ENCODE measurements around the gene PLEKHG3.

The PLEKHG3 gene

DNA sequence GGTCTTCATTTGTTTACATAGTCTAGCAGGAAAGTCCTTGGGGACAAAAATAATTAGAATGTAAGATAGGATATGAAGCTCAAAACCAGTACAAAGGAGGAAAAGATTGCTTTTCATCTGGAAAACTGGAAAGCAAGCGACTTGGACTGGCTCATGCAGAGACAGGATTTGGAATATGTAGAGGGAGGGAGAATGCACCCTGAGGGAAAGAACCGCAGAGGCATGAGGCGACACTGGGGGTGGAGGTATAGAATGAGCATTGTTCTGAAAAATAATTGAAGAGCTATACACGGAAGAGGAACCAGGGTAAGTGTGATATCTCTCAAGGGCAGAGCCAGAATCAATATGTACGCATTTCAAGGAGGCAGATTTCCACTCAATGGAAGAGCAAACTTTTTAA lies 85.5 kb downstream of the PLEKHG3 start:
- DNase-seq (ENCODE audit: low read depth): no peak
- TF ChIP-seq, protein P1, sequence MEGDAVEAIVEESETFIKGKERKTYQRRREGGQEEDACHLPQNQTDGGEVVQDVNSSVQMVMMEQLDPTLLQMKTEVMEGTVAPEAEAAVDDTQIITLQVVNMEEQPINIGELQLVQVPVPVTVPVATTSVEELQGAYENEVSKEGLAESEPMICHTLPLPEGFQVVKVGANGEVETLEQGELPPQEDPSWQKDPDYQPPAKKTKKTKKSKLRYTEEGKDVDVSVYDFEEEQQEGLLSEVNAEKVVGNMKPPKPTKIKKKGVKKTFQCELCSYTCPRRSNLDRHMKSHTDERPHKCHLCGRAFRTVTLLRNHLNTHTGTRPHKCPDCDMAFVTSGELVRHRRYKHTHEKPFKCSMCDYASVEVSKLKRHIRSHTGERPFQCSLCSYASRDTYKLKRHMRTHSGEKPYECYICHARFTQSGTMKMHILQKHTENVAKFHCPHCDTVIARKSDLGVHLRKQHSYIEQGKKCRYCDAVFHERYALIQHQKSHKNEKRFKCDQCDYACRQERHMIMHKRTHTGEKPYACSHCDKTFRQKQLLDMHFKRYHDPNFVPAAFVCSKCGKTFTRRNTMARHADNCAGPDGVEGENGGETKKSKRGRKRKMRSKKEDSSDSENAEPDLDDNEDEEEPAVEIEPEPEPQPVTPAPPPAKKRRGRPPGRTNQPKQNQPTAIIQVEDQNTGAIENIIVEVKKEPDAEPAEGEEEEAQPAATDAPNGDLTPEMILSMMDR (conservative IDR thresholded peaks at IDR 0.05; ENCODE audit: low read depth, low read length): no peak
- no peak overlapping the region for H3K4me3 ChIP-seq (ENCODE audit: low read length)

DNA sequence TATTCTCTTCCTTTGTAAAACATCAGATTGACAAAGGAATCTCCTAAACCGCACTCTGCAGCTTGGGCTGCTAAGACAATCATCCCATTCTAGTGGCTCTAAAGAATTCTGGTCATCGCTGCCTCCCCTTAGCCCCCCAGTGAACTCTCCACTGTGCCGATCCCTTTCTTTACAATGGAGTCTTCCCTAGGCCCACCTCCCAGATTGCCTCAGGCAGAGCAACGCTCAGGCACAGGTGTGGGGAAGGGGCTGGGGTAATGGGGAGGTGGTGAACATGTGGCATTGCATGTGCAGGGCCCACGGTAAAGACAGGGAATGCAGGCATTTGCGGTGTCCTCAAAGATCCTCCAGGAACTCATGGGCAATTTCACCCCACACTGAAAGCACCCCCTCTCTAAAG lies 86.3 kb downstream of the PLEKHG3 start:
- no peak for DNase-seq (ENCODE audit: low read depth)
- no peak overlapping the region for H3K4me3 ChIP-seq (ENCODE audit: low read length)
- TF ChIP-seq, protein P1 (conservative IDR thresholded peaks at IDR 0.05; ENCODE audit: low read depth, low read length): no peak

DNA sequence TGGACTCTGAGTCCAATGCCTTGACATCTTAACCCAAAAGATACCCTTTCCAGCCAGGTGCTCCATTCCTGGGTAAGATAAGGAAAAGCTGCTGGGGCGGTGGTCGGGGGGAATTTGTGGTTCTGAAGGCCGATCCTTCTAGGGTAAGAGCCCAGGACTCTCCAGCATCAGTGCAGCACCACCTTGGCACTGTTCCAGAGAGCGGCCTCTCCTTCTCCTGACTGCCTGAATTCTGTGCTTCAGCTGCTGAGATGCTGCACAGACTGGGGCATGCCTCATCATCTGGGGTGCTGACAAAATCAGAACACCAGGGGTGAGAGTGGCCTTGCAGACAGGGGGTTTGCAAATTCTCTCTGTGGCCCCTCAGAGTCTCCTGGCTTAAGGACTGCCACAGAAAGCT lies 88.0 kb downstream of the PLEKHG3 start:
- TF ChIP-seq, protein P1 (conservative IDR thresholded peaks at IDR 0.05; ENCODE audit: low read depth, low read length): no peak
- no peak overlapping the region for H3K4me3 ChIP-seq (ENCODE audit: low read length)
- DNase-seq (ENCODE audit: low read depth): no peak

DNA sequence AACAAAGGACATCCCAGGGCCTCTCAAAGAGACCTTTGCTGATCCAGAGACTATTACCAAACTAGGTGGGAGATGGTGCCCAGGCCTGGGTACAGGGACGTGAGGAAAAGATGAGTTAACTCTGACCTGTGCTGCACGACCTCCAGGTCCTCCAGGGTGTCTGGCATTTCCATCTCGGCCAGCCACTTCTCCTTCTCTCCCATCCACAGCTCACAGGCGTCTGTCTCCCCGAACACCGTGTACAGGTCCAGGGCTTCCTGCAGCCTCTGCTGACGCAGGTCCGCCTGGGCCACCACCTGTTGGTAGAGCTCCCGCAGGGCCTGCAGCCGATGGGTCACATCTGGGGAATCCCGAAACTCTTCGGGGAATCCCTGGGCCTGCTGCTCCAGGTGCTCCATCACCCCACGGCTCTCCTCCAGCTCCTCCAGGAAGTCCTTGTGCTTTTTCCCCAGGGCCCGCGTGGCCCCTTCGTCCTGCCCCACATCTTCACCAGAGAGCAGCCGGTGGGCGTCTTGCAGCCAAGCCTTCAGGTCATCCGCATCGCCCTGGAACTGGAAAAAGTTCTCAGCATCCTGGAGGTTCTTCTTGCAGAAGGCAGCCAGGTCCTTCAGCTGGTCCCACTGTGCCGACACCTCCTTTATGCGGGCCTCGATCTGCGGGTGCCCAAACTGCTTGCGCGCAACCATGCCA lies 88.8 kb downstream of the PLEKHG3 start:
- DNase-seq (ENCODE audit: low read depth): no peak
- no peak overlapping the region for H3K4me3 ChIP-seq (ENCODE audit: low read length)
- TF ChIP-seq, protein P1 (conservative IDR thresholded peaks at IDR 0.05; ENCODE audit: low read depth, low read length): no peak

DNA sequence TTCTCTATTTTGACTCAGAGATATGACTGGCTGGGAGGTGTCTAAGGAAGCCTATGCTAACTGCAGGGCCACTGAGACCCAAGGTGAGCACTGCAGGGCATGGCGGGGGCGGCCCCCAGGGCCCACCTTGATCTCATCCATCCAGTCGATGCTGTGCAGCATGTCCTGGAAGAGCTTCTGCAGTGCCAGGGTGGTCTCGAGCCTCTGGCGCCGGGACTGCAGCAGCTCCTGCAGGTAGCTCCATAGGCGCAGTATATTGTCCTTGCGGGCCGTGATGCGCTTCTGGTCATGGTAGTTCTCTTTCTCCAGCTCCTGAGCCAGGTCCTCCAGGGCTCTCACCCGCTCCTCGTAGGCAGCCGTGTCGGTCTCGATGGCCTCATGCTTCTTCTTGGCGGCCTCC lies 91.0 kb downstream of the PLEKHG3 start:
- no peak for DNase-seq (ENCODE audit: low read depth)
- TF ChIP-seq, protein P1 (conservative IDR thresholded peaks at IDR 0.05; ENCODE audit: low read depth, low read length): no peak
- H3K4me3 ChIP-seq (ENCODE audit: low read length): no peak overlapping the region

DNA sequence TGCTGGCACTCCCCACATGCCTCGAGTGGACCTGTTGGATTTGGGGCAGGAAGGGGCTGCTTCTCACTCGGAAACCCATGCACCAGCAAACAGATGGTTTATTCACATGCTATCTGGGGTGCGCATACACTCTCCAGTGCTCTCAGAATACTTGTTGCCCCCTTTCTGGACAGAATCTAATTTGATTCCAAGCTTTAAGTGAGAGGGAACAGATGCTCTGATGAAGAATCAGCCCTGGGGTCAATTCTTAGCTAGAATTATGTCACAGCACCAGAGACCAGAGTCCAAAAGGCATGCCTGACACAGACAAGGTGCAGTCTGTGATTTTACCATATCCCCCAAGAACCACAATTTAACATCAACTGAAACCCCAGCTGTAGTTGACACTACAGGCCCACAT lies 91.7 kb downstream of the PLEKHG3 start:
- TF ChIP-seq, protein P1 (conservative IDR thresholded peaks at IDR 0.05; ENCODE audit: low read depth, low read length): no peak
- no peak for DNase-seq (ENCODE audit: low read depth)
- no peak overlapping the region for H3K4me3 ChIP-seq (ENCODE audit: low read length)

DNA sequence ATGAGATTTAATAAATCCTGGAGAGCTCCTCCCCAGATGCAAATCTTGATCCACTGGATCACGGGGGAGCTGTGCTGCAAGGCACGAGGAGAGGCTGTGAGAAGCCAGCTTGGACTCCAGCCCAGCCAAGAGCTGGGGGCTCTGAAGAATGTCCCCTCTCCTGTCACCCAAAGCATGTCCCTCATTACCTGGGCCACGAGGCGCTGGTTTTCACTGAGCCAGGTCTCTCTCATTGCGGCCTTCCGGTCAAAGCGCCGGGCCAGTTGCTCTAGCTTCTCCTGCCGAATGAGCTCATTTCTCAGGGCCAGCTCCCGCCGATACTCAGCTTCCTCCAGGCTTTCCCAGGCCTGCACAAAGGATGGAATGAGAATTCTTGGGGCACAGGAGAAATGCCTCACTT lies 92.1 kb downstream of the PLEKHG3 start:
- no peak for DNase-seq (ENCODE audit: low read depth)
- TF ChIP-seq, protein P1 (conservative IDR thresholded peaks at IDR 0.05; ENCODE audit: low read depth, low read length): no peak
- H3K4me3 ChIP-seq (ENCODE audit: low read length): no peak overlapping the region
